ENCODE results near the gene SYCP2. TPM values are rescaled to one million over a fixed set of nuclear protein-coding genes. Genes with fewer than 3 reads are reported as not detected.

Gene SYCP2
- total RNA-seq, 1 experiment from 2014 or later, result 1.8 TPM

DNA sequence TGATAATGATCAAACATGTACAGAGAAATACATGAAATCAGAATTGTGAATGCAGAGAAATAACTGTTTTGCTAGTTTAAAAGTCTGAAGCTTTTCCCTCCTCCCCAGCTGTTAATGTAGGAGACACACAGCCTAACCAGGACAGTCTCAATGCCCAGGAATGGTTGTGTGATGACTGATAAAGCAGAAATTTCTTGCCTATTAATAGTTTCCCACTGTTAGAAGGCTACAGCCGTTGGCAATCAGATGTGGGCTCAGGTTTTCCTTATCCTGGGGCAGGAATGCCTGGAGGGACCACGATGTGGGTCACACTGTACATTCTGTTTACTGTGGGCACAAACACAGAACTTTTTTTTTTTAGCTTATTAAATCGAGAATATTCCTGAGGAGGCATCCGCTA lies 4.8 kb upstream of the SYCP2 start:
- Histone ChIP-seq H3K4me3 (ENCODE audit: low read length) (peak overlapping the region; percentile 72), H3K9me2 (replicated peaks; ENCODE audit: low read length) (no peaks in the 10 kb centered on the region), H3K9me3 (ENCODE audit: low read length) (no peaks in the 10 kb centered on the region), H3K36me3 (ENCODE audit: low read depth, low read length) (peaks cover 6% of the 10 kb centered on the region; the same call in 1 of the 2 replicates), H3K9ac (ENCODE audit: low read length) (no peak overlapping the region), H3F3A (ENCODE audit: low read length, unreplicated experiment) (no peaks in the 10 kb centered on the region), H3K79me2 (ENCODE audit: low read length) (peaks cover 51% of the 10 kb centered on the region), H2AFZ (ENCODE audit: low read length) (no peak overlapping the region), H3K4me2 (ENCODE audit: low read length) (peak overlapping the region; percentile 96), H3K27me3 (ENCODE audit: low read length) (no peaks in the 10 kb centered on the region), H3K4me1 (ENCODE audit: insufficient read depth, low read length) (peaks cover 36% of the 10 kb centered on the region), H4K20me1 (ENCODE audit: low read length) (peaks cover 6% of the 10 kb centered on the region; the same call in 1 of the 2 replicates), H3K27ac (ENCODE audit: low read length) (peak overlapping the region; percentile 18; the same call in 1 of the 2 replicates)
- ChIA-PET CTCF (interaction anchor here (0.7 to 1.4 kb wide), 3 partner anchors 12 to 102 kb away, joined by 3 to 4 read pairs (median 4); no protein-coding TSS in a partner anchor), POLR2A (ENCODE audit: unreplicated experiment) (no interaction called here)
- no peak for TF ChIP-seq EZH2 (IDR thresholded peaks at IDR 0.05; ENCODE audit: low read length, unreplicated experiment)
- no peak for TF ChIP-seq EZH2phosphoT487 (IDR thresholded peaks at IDR 0.05; ENCODE audit: borderline replicate concordance, low read length)
- TF ChIP-seq, protein P1, sequence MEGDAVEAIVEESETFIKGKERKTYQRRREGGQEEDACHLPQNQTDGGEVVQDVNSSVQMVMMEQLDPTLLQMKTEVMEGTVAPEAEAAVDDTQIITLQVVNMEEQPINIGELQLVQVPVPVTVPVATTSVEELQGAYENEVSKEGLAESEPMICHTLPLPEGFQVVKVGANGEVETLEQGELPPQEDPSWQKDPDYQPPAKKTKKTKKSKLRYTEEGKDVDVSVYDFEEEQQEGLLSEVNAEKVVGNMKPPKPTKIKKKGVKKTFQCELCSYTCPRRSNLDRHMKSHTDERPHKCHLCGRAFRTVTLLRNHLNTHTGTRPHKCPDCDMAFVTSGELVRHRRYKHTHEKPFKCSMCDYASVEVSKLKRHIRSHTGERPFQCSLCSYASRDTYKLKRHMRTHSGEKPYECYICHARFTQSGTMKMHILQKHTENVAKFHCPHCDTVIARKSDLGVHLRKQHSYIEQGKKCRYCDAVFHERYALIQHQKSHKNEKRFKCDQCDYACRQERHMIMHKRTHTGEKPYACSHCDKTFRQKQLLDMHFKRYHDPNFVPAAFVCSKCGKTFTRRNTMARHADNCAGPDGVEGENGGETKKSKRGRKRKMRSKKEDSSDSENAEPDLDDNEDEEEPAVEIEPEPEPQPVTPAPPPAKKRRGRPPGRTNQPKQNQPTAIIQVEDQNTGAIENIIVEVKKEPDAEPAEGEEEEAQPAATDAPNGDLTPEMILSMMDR (conservative IDR thresholded peaks at IDR 0.05; ENCODE audit: low read depth, low read length), result no peak
- DNase-seq (peak; percentile 61), ATAC-seq (no peak)
- intact Hi-C loops (cut with micrococcal nuclease), result no loop called here
- TSS peak; percentile 39 for BruUV-seq (replicated peaks)

GRCh38 chr20:59937150-59937549 lies 3.7 kb upstream of the SYCP2 start:
- Histone ChIP-seq H3K27ac (ENCODE audit: low read length) (no peak overlapping the region), H3K9me2 (replicated peaks; ENCODE audit: low read length) (no peaks in the 10 kb centered on the region), H2AFZ (ENCODE audit: low read length) (no peak overlapping the region), H3K9ac (ENCODE audit: low read length) (no peak overlapping the region), H4K20me1 (ENCODE audit: low read length) (peaks cover 6% of the 10 kb centered on the region; the same call in 1 of the 2 replicates), H3K79me2 (ENCODE audit: low read length) (peaks cover 49% of the 10 kb centered on the region), H3K4me1 (ENCODE audit: insufficient read depth, low read length) (peaks cover 36% of the 10 kb centered on the region), H3K4me3 (ENCODE audit: low read length) (peak overlapping the region; percentile 72), H3K27me3 (ENCODE audit: low read length) (no peaks in the 10 kb centered on the region), H3K4me2 (ENCODE audit: low read length) (peak overlapping the region; percentile 96), H3K9me3 (ENCODE audit: low read length) (no peaks in the 10 kb centered on the region), H3K36me3 (ENCODE audit: low read depth, low read length) (no peaks in the 10 kb centered on the region), H3F3A (ENCODE audit: low read length, unreplicated experiment) (no peaks in the 10 kb centered on the region)
- no peak for DNase-seq
- intact Hi-C loops (cut with micrococcal nuclease), result no loop called here
- ATAC-seq, result no peak
- no TSS peak for BruUV-seq (replicated peaks)
- TF ChIP-seq EZH2phosphoT487 (IDR thresholded peaks at IDR 0.05; ENCODE audit: borderline replicate concordance, low read length), result no peak
- TF ChIP-seq, protein P1 (conservative IDR thresholded peaks at IDR 0.05; ENCODE audit: low read depth, low read length), result no peak
- TF ChIP-seq EZH2 (IDR thresholded peaks at IDR 0.05; ENCODE audit: low read length, unreplicated experiment), result no peak
- ChIA-PET CTCF (interaction anchor here (1.0 to 1.4 kb wide), 2 partner anchors 11 to 87 kb away, joined by 3 to 4 read pairs; no protein-coding TSS in a partner anchor), POLR2A (ENCODE audit: unreplicated experiment) (no interaction called here)

DNA sequence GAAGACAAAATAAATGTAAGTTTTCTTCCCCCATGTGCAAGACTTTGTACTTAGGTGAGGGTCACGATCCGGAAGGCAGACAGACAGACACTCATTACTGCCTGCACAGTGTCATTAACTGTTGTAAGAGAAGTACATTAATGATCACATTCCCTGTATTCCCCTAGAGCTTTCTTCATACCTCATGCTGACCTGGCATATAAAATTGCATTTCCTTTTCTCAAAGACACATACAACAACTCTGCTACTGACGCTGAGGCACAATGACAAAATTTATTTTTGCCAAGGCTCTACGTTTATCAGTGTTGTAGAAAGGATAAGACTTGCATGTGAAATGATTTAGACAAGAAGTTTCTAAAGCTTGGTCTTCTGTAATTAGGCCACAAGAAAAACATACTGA lies 3.0 kb upstream of the SYCP2 start:
- no peak overlapping the region for H2AFZ ChIP-seq (ENCODE audit: low read length)
- peaks cover 30% of the 10 kb centered on the region for H3K4me1 ChIP-seq (ENCODE audit: insufficient read depth, low read length)
- no peak overlapping the region for H3K9ac ChIP-seq (ENCODE audit: low read length)
- no peak overlapping the region for H3K4me3 ChIP-seq (ENCODE audit: low read length)
- no peaks in the 10 kb centered on the region for H3K9me2 ChIP-seq (replicated peaks; ENCODE audit: low read length)
- intact Hi-C loops (cut with micrococcal nuclease), result no loop called here
- BruUV-seq (replicated peaks), result no TSS peak
- TF ChIP-seq, protein P1 (conservative IDR thresholded peaks at IDR 0.05; ENCODE audit: low read depth, low read length), result no peak
- TF ChIP-seq EZH2phosphoT487 (IDR thresholded peaks at IDR 0.05; ENCODE audit: borderline replicate concordance, low read length) (no peak), EZH2 (IDR thresholded peaks at IDR 0.05; ENCODE audit: low read length, unreplicated experiment) (no peak)
- H3K36me3 ChIP-seq (ENCODE audit: low read depth, low read length), result no peaks in the 10 kb centered on the region
- peak overlapping the region; percentile 96; the same call in 1 of the 2 replicates for H3K4me2 ChIP-seq (ENCODE audit: low read length)
- no peak for ATAC-seq
- CTCF ChIA-PET, result interaction anchor here (0.6 kb wide), 1 partner anchor 70 kb away, joined by 5 read pairs; no protein-coding TSS in a partner anchor
- peaks cover 42% of the 10 kb centered on the region for H3K79me2 ChIP-seq (ENCODE audit: low read length)
- H3K27ac ChIP-seq (ENCODE audit: low read length), result no peak overlapping the region
- DNase-seq, result no peak
- no peaks in the 10 kb centered on the region for H3K27me3 ChIP-seq (ENCODE audit: low read length)
- POLR2A ChIA-PET (ENCODE audit: unreplicated experiment), result no interaction called here
- no peaks in the 10 kb centered on the region for H3K9me3 ChIP-seq (ENCODE audit: low read length)
- H3F3A ChIP-seq (ENCODE audit: low read length, unreplicated experiment), result no peaks in the 10 kb centered on the region
- H4K20me1 ChIP-seq (ENCODE audit: low read length), result peaks cover 6% of the 10 kb centered on the region; the same call in 1 of the 2 replicates

Measured in PC-3 (cell line).